ENCODE results near the gene TNFSF11. TPM values are rescaled to one million over a fixed set of nuclear protein-coding genes. Genes with fewer than 3 reads are reported as not detected.

TNFSF11 gene, protein sequence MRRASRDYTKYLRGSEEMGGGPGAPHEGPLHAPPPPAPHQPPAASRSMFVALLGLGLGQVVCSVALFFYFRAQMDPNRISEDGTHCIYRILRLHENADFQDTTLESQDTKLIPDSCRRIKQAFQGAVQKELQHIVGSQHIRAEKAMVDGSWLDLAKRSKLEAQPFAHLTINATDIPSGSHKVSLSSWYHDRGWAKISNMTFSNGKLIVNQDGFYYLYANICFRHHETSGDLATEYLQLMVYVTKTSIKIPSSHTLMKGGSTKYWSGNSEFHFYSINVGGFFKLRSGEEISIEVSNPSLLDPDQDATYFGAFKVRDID
- total RNA-seq, result 1.2 TPM

DNA sequence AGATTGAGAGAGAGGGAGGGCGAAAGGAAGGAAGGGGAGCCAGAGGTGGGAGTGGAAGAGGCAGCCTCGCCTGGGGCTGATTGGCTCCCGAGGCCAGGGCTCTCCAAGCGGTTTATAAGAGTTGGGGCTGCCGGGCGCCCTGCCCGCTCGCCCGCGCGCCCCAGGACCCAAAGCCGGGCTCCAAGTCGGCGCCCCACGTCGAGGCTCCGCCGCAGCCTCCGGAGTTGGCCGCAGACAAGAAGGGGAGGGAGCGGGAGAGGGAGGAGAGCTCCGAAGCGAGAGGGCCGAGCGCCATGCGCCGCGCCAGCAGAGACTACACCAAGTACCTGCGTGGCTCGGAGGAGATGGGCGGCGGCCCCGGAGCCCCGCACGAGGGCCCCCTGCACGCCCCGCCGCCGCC lies at the start of gene TNFSF11:
Gene TNFSF11, plus strand, starts transcription at position 142 of the 400 bp plus-strand sequence. Its CDS starts 152 bp downstream, at position 294.

Other genes starting within 250 kb of the TNFSF11 start
- gene FAM216B, start 207.4 kb downstream of the TNFSF11 start, total RNA-seq, result 17.8 TPM

Data from diencephalon (tissue), 1 donor.